Right forelimb (tissue), 1 donor: ENCODE measurements around the gene COA7.
"Not testable (repeated sequence)": the region's sequence is repeated elsewhere in the genome, so short reads cannot be mapped to it uniquely, and the experiment has no call there.

ENCODE experiments used
- DNase-seq: peaks from one replicate; pipeline ENCODE4 v3.0.0-alpha.2; 2018

Gene COA7

GRCh38 chr1:52697795-52698674, at the start of gene COA7:
TSS of gene COA7 (minus strand) at chr1:52698347. CDS start at chr1:52698326, 21 bp downstream.
- peak; percentile 92 for DNase-seq

GRCh38 chr1:52747450-52747849, 49.3 kb upstream of the COA7 start:
- no peak for DNase-seq

- no peak for DNase-seq
These were observed 48.0 kb upstream of the COA7 start for GRCh38 chr1:52746189-52746588.

GRCh38 chr1:52741259-52741658, 43.1 kb upstream of the COA7 start:
- DNase-seq: no peak

GRCh38 chr1:52739699-52740467, 41.7 kb upstream of the COA7 start:
- no peak for DNase-seq

GRCh38 chr1:52738893-52739292, 40.7 kb upstream of the COA7 start:
- no peak for DNase-seq

- DNase-seq: no peak
These were observed 40.0 kb upstream of the COA7 start for GRCh38 chr1:52738148-52738547.

- not testable (repeated sequence) for DNase-seq
These were observed 37.2 kb upstream of the COA7 start for GRCh38 chr1:52735371-52735770.

GRCh38 chr1:52733368-52733767, 35.2 kb upstream of the COA7 start:
- DNase-seq: no peak

GRCh38 chr1:52727956-52728656, 30.0 kb upstream of the COA7 start:
- DNase-seq: no peak

- DNase-seq: peak; percentile 52
These were observed 29.0 kb upstream of the COA7 start for GRCh38 chr1:52727114-52727586.

- peak; percentile 97 for DNase-seq
These were observed 28.3 kb upstream of the COA7 start, which contains the start of gene ZYG11B for GRCh38 chr1:52726265-52727113. TSS of gene ZYG11B (plus strand) at chr1:52726453. CDS start at chr1:52726654, 201 bp downstream.

GRCh38 chr1:52725903-52726264, 27.7 kb upstream of the COA7 start:
- DNase-seq: no peak

GRCh38 chr1:52723260-52723659, 25.1 kb upstream of the COA7 start:
- no peak for DNase-seq

GRCh38 chr1:52715296-52715695, 17.1 kb upstream of the COA7 start:
- DNase-seq: not testable (repeated sequence)

GRCh38 chr1:52713590-52713989, 15.4 kb upstream of the COA7 start:
- DNase-seq: no peak

- DNase-seq: no peak
These were observed 10.9 kb upstream of the COA7 start for GRCh38 chr1:52709016-52709415.

GRCh38 chr1:52707927-52708655, 9.9 kb upstream of the COA7 start:
- DNase-seq: no peak

- DNase-seq: no peak
These were observed 9.1 kb upstream of the COA7 start for GRCh38 chr1:52706941-52707926.

- DNase-seq: no peak
These were observed 8.1 kb upstream of the COA7 start for GRCh38 chr1:52706136-52706670.
